ENCODE data around the gene CLCN1.

DNA sequence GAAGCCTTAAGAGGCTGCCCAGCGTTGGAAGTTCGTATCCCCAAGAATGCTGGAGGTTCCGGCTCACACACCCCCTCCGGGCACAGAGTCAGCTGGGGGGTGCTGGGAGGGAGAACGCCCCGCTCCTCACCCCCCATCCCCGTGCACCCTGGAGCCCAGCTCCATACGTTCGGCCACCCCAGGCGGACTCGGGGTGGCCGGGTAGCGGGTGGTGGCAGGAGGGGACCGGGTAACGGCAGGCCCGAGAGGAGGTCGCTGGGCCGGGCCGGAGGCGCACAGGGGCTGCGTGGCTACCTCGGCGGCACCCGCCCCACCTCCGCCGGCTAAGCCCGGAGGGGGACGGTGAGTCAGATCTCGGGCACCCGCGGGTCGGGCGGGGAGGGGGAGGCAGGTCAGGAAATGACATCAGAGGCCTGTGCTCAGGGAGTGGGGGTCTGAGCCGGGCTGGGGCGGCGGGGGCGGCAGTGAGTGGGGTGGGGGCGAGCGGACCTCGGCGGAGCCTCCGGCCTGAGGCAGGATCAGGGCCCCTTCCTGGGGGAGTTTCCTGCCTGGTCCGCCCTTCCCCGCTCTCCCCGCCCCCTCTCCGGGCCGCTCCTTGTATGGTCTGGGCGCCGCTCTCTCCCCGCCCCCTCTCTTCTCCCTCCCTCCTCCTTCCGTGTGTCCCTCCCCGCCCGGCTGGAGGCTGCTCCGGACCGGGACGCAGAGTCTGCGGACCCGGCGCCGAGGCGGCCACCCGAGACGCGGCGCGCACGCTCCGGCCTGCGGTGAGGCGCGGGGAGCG, 64.9 kb downstream of the CLCN1 start, which contains the start of gene ZYX:
- TF ChIP-seq, protein P1, sequence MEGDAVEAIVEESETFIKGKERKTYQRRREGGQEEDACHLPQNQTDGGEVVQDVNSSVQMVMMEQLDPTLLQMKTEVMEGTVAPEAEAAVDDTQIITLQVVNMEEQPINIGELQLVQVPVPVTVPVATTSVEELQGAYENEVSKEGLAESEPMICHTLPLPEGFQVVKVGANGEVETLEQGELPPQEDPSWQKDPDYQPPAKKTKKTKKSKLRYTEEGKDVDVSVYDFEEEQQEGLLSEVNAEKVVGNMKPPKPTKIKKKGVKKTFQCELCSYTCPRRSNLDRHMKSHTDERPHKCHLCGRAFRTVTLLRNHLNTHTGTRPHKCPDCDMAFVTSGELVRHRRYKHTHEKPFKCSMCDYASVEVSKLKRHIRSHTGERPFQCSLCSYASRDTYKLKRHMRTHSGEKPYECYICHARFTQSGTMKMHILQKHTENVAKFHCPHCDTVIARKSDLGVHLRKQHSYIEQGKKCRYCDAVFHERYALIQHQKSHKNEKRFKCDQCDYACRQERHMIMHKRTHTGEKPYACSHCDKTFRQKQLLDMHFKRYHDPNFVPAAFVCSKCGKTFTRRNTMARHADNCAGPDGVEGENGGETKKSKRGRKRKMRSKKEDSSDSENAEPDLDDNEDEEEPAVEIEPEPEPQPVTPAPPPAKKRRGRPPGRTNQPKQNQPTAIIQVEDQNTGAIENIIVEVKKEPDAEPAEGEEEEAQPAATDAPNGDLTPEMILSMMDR (IDR thresholded peaks at IDR 0.05; ENCODE audit: low read length): no peak
- no peak for TF ChIP-seq EZH2 (optimal IDR thresholded peaks at IDR 0.05; ENCODE audit: low read depth, low read length)
